Left lung (tissue), 10 donors: ENCODE results near the gene VKORC1L1. TPM values are rescaled to one million over a fixed set of nuclear protein-coding genes. Genes with fewer than 3 reads are reported as not detected.
"Not testable (repeated sequence)": the region's sequence is repeated elsewhere in the genome, so short reads cannot be mapped to it uniquely, and the experiment has no call there.

Experiments
- ATAC-seq: fragments of 200-7000 bp; cut with Tn5 transposase; one replicate; pipeline ENCODE4 v1.9.1; 2020; ENCODE audit warnings: moderate library complexity
- DNase-seq, 4 donors: peaks; one replicate each; pipeline ENCODE4 v3.0.0-alpha.2; 2013 to 2020
- H3K27ac ChIP-seq, 2 donors: fragments of 200-600 bp; sonication (generic) in 1 of 2; one replicate each; pipeline versions ENCODE4 v1.5.0 to v1.8.0; 2020 to 2021
- H3K27me3 ChIP-seq, 2 donors: fragments of 200-600 bp; sonication (generic) in 1 of 2; one replicate each; pipeline versions ENCODE4 v1.5.0 to v1.8.0; 2020 to 2021
- H3K36me3 ChIP-seq, 2 donors: fragments of 200-600 bp; sonication (generic) in 1 of 2; one replicate each; pipeline versions ENCODE4 v1.5.0 to v1.8.0; 2020 to 2021
- H3K4me1 ChIP-seq, 2 donors: fragments of 200-600 bp; one replicate each; pipeline ENCODE4 v1.8.0; 2021
- H3K4me3 ChIP-seq, 2 donors: fragments of 200-600 bp; sonication (generic) in 1 of 2; one replicate each; pipeline versions ENCODE4 v1.5.0 to v1.8.0; 2020 to 2021; ENCODE audit warnings: mild to moderate bottlenecking in 1 of 2
- H3K9me3 ChIP-seq, 2 donors: fragments of 200-600 bp; sonication (generic) in 1 of 2; one replicate each; pipeline versions ENCODE4 v1.5.0 to v1.8.0; 2020 to 2021
- intact Hi-C, 2 donors: fragments of 100-400 bp; cut with DNase I; formaldehyde crosslinking; loops; one replicate each; pipeline versions ENCODE4 v1.11.2 to v1.14.2; 2022
- polyA plus RNA-seq, 6 donors: library from polyadenylated mRNA; unstranded; fragments of 120-200 nt; gene quantifications; one replicate each; pipeline ENCODE4 v1.2.1, GENCODE V29; 2013; ENCODE audit not compliant: insufficient read length in 6 of 6
- total RNA-seq, 2 donors: library from RNA; stranded (reverse); fragmentation: NEBNext Ultra II Directional; extraction: Animal tissue kit (Norgen Biotek cat#: 25700); gene quantifications; one replicate each; pipeline ENCODE4 v1.2.1, GENCODE V29; 2021
- donor health status: DM: no; HTN: yes; CAD: no.
- donor health status: DM: no; HTN: no; CAD: no.

VKORC1L1 gene
- total and polyA plus RNA-seq, 8 donors, result 32.4 to 49.6 (median 37.7) TPM

- H3K36me3 ChIP-seq, H3K27ac ChIP-seq, DNase-seq, H3K27me3 ChIP-seq, intact Hi-C loops, H3K9me3 ChIP-seq, ATAC-seq, H3K4me3 ChIP-seq: not testable (repeated sequence)
- H3K4me1 ChIP-seq, result peaks cover 0 to 20% of the 10 kb centered on the region in 2 donors
Observed at GRCh38 chr7:65869312-65869711, 3.6 kb upstream of the VKORC1L1 start.

DNA sequence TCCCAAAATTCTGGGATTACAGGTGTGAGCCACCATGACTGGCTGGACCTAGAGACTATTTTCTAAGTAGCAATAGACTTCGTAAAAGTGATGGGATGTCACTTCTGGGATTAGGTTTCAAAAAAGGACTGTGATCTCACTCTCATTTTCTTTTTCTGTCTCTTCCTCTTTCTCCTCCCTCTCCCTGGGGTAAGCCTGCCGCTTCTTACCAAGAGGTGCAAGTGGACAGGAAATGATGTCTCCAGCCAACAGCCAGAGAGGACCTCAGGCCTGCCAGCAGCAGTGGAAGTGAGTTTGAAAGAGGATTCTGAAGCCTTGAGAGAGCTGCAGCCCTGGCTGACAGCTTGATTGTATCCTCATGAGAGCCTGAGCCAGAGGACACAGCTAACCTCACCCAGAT lies 1.4 kb upstream of the VKORC1L1 start:
- H3K9me3 ChIP-seq, H3K27me3 ChIP-seq, H3K4me3 ChIP-seq, intact Hi-C loops, DNase-seq, H3K36me3 ChIP-seq: not testable (repeated sequence)
- peak overlapping the region in 1 of 2 donors; percentile 61 for H3K27ac ChIP-seq
- peaks cover 0 to 30% of the 10 kb centered on the region in 2 donors for H3K4me1 ChIP-seq
- ATAC-seq, result peak; percentile 2

- H3K36me3 ChIP-seq, intact Hi-C loops, H3K27me3 ChIP-seq, H3K9me3 ChIP-seq: not testable (repeated sequence)
- Histone ChIP-seq H3K27ac (peak overlapping the region; percentile 53 to 79), H3K4me1 (peaks cover 0 to 30% of the 10 kb centered on the region in 2 donors), H3K4me3 (peak overlapping the region; percentile 68 to 69)
- ATAC-seq, result peak; percentile 18
- DNase-seq, result peak in 2 of 4 donors; percentile 41 to 84
Observed at GRCh38 chr7:65873582-65874193, 814 bp downstream of the VKORC1L1 start.

DNA sequence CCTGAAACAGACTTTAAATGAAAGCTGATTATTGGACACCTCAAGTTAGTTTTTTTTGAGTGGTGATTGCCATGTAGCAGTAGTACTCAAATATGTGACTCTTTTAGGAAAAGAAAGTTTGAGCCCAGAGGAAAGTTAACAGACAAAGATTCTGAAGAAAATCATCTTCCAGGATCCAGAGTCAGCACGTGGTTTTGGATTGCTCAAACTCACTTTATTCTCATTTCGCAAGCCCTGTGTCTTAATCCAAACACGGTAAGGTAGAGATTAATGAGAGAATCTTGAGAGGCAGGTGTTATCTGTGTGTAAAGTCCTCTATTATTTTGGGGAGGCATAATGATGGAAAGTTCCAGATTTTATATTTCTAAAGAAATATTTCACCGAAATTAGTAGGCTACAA lies 2.8 kb downstream of the VKORC1L1 start:
- intact Hi-C loops, H3K36me3 ChIP-seq, H3K4me3 ChIP-seq, H3K27me3 ChIP-seq, ATAC-seq, H3K27ac ChIP-seq, DNase-seq, H3K9me3 ChIP-seq: not testable (repeated sequence)
- H3K4me1 ChIP-seq, result peaks cover 0 to 30% of the 10 kb centered on the region in 2 donors

- H3K9me3 ChIP-seq, DNase-seq, H3K27ac ChIP-seq, H3K4me1 ChIP-seq, H3K36me3 ChIP-seq, H3K27me3 ChIP-seq, H3K4me3 ChIP-seq, intact Hi-C loops: not testable (repeated sequence)
- ATAC-seq, result peak; percentile 29
Observed at GRCh38 chr7:65879292-65880153, 6.6 kb downstream of the VKORC1L1 start.

- H3K36me3 ChIP-seq, H3K9me3 ChIP-seq, H3K4me3 ChIP-seq, DNase-seq, H3K4me1 ChIP-seq, H3K27me3 ChIP-seq, intact Hi-C loops: not testable (repeated sequence)
- H3K27ac ChIP-seq, result peak overlapping the region in 1 of 2 donors; percentile 13
- ATAC-seq, result peak; percentile 93
Observed at GRCh38 chr7:65880242-65880641, 7.4 kb downstream of the VKORC1L1 start.

DNA sequence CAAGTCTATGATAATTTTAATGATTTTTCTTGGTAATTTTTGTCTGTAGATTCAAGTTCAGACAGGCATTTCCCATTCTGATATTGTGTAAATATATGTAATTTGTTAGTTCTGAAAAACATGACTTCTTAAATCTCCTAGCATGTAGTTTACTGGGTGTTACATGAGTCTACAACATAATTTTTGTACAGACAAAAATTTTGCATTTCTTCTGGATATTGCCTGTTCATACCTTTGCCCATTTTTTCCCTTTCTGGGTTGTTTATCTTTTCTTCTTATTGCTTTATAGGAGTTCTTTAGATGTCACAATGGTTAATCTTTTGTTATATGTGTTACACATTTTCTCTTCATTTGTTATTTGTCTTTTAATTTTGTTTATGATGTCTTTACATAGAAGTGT lies 12.1 kb downstream of the VKORC1L1 start:
- intact Hi-C loops, H3K27ac ChIP-seq, H3K4me3 ChIP-seq, H3K9me3 ChIP-seq, H3K4me1 ChIP-seq, H3K36me3 ChIP-seq, DNase-seq, H3K27me3 ChIP-seq, ATAC-seq: not testable (repeated sequence)

GRCh38 chr7:65885533-65885932 lies 12.7 kb downstream of the VKORC1L1 start:
- DNase-seq, H3K36me3 ChIP-seq, ATAC-seq, H3K27me3 ChIP-seq, H3K27ac ChIP-seq, intact Hi-C loops, H3K4me1 ChIP-seq, H3K4me3 ChIP-seq, H3K9me3 ChIP-seq: not testable (repeated sequence)

DNA sequence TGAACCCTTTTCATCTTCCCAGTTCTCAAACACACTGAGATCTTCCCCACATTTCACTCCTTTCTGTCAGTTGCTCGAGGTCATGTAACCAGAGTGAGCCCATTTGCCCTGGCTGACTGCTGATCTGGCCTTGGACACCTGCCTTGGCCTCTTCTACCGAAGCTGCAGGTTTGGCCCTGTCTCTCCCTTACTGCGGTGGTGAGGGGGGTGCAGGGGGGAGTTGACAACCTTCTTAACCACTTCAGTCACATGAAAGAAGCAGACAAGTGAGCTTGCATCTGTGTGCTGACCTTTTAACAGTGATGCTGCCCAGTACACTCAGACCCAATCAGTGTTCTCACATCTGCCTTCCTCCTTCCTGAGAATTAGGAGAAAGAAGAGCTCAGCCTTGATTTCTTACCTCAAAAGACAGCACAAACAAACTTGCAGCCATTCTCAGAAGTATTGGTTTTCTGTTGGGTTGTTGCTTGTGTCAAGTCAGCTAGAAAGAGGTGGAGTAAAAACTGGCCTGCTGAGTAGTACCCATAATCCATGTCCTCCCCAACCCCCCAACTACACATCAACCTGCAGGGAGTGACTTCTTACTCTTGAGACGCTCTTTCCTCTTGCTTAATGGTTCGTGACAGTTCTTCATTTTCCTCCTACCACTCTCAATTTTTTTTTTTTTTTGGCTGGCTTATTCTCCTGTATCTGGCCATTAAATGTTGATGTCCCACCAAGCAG lies 15.7 kb downstream of the VKORC1L1 start:
- peak; percentile 25 for ATAC-seq
- DNase-seq, H3K36me3 ChIP-seq, H3K27me3 ChIP-seq, H3K9me3 ChIP-seq, H3K4me1 ChIP-seq, H3K27ac ChIP-seq, intact Hi-C loops, H3K4me3 ChIP-seq: not testable (repeated sequence)

DNA sequence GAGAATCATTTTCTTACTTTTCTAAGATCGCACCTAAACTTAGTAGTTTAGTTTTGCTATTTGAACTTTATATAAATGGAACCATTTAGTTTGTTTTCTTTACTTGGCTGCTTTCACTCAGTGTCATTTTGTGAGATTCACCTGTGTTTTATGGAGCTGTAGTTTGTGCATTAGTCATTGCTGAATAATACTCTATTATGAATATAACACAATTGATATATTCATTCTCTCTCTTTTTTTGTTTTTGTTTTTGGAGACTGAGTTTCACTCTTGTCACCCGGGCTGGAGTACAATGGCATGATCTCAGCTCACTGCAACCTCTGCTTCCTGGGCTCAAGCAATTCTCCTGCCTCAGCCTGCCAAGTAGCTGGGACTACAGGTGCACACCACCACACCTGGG lies 16.8 kb downstream of the VKORC1L1 start:
- H3K4me3 ChIP-seq, H3K27ac ChIP-seq, H3K4me1 ChIP-seq, H3K27me3 ChIP-seq, DNase-seq, intact Hi-C loops, H3K36me3 ChIP-seq, H3K9me3 ChIP-seq, ATAC-seq: not testable (repeated sequence)
